Kidney (tissue), 14 donors: ENCODE results near the gene TSPAN3. TPM values are rescaled to one million over a fixed set of nuclear protein-coding genes. Genes with fewer than 3 reads are reported as not detected.
A peak's percentile ranks its signal among the peaks of the same experiment; 100 is the strongest.

Experiments
- DNase-seq, 5 donors: peaks; one replicate each; pipeline ENCODE4 v3.0.0-alpha.2; 2013 to 2020
- FAIRE-seq: peaks from 2 replicates; lab custom pipeline; 2012; peaks lifted over from hg19 to GRCh38; lab: Jason Lieb, UNC
- H3K27ac ChIP-seq, 2 donors: one replicate each; pipeline ENCODE4 v1.7.0; 2013; ENCODE audit warnings: low read depth in 2 of 2, low read length in 2 of 2, inconsistent platforms in 1 of 2
- H3K27me3 ChIP-seq: one replicate; pipeline ENCODE4 v1.7.1; 2013; ENCODE audit warnings: low read length, inconsistent platforms; ENCODE audit not compliant: control insufficient read depth, insufficient read depth
- H3K36me3 ChIP-seq, 3 donors: one replicate each; pipeline versions ENCODE4 v1.7.0 to v1.7.1; 2013; ENCODE audit warnings: low read length in 3 of 3, control low read depth in 1 of 3, inconsistent platforms in 1 of 3; ENCODE audit not compliant: insufficient read depth in 3 of 3, control insufficient read depth in 2 of 3
- H3K4me1 ChIP-seq, 3 donors: one replicate each; pipeline versions ENCODE4 v1.7.0 to v1.7.1; 2013; ENCODE audit warnings: low read length in 3 of 3, inconsistent platforms in 1 of 3, low read depth in 1 of 3; ENCODE audit not compliant: control insufficient read depth in 2 of 3, insufficient read depth in 2 of 3
- H3K4me3 ChIP-seq, 3 donors: one replicate each; pipeline versions ENCODE4 v1.7.0 to v1.8.1; 2013; ENCODE audit warnings: low read length in 3 of 3, control low read depth in 1 of 3, inconsistent platforms in 1 of 3
- H3K9ac ChIP-seq, 3 donors: one replicate each; pipeline versions ENCODE4 v1.7.0 to v1.7.1; 2013; ENCODE audit warnings: low read length in 3 of 3, control low read depth in 1 of 3, inconsistent platforms in 1 of 3
- H3K9me3 ChIP-seq, 3 donors: one replicate each; pipeline versions ENCODE4 v1.7.0 to v1.7.1; 2013; ENCODE audit warnings: low read length in 3 of 3, control low read depth in 1 of 3, inconsistent platforms in 1 of 3; ENCODE audit not compliant: control insufficient read depth in 2 of 3, insufficient read depth in 1 of 3
- CTCF ChIP-seq: IDR thresholded peaks from 3 replicates; pipeline ENCODE4 v1.5.1; 2012; ENCODE audit warnings: mild to moderate bottlenecking, moderate library complexity, borderline replicate concordance; ENCODE audit not compliant: insufficient read depth; ENCODE audit errors: extremely low read depth
- intact Hi-C: fragments of 100-400 bp; cut with DNase I; formaldehyde crosslinking; loops from one replicate; pipeline ENCODE4 v1.11.1; 2022
- polyA plus RNA-seq: library from polyadenylated mRNA; stranded (reverse); fragments of 350-450 nt; fragmentation: Illumina TruSeq; extraction: RNeasy Lipid Tissue Mini Kit (QIAGEN cat#74804); gene quantifications from one replicate; pipeline ENCODE4 v1.2.3, GENCODE V29; 2014; ENCODE audit warnings: low read depth, low replicate concordance; ENCODE audit not compliant: insufficient read depth
- total RNA-seq: library from RNA; stranded (reverse); fragmentation: NEBNext Ultra II Directional; extraction: Animal tissue kit (Norgen Biotek cat#: 25700); gene quantifications from one replicate; pipeline ENCODE4 v1.2.1, GENCODE V29; 2021
- donor health status: control.
- donor health status: control.
- donor health status: control.
- donor health status: control.
- donor health status: control.
- donor health status: DM: yes; HTN: yes; CAD: no.
- donor health status: Normal renal cell carcinoma (clear cell type).

Gene TSPAN3
- total and polyA plus RNA-seq, 2 donors from 2014 or later, result 245 to 273 TPM

GRCh38 chr15:77023576-77024272 is 47.2 kb downstream of the TSPAN3 start:
- Histone ChIP-seq H3K27me3 (no peaks in the 10 kb centered on the region), H3K9ac (no peak overlapping the region), H3K4me1 (peaks cover 0 to 5% (median 0%) of the 10 kb centered on the region in 3 donors), H3K27ac (no peak overlapping the region), H3K36me3 (no peaks in the 10 kb centered on the region), H3K9me3 (no peaks in the 10 kb centered on the region), H3K4me3 (no peak overlapping the region)
- no peak for FAIRE-seq
- DNase-seq, result peak in 1 of 5 donors; percentile 43
- intact Hi-C loops, result loop anchor here (5.0 kb wide), 1 partner anchor 519 kb away; no protein-coding TSS in a partner anchor
- TF ChIP-seq CTCF, result no peak

GRCh38 chr15:77022646-77023575 is 48.0 kb downstream of the TSPAN3 start:
- Histone ChIP-seq H3K27ac (no peak overlapping the region), H3K9ac (no peak overlapping the region), H3K27me3 (no peaks in the 10 kb centered on the region), H3K4me1 (no peaks in the 10 kb centered on the region), H3K36me3 (no peaks in the 10 kb centered on the region), H3K4me3 (no peak overlapping the region), H3K9me3 (no peaks in the 10 kb centered on the region)
- DNase-seq (peak in 1 of 5 donors; percentile 31), FAIRE-seq (no peak)
- TF ChIP-seq CTCF, result no peak
- intact Hi-C loops, result loop anchor here (5.0 kb wide), 1 partner anchor 519 kb away; no protein-coding TSS in a partner anchor

GRCh38 chr15:77021803-77022381 is 49.0 kb downstream of the TSPAN3 start:
- Histone ChIP-seq H3K4me3 (no peak overlapping the region), H3K9ac (no peak overlapping the region), H3K9me3 (no peaks in the 10 kb centered on the region), H3K27ac (no peak overlapping the region), H3K4me1 (no peaks in the 10 kb centered on the region), H3K36me3 (no peaks in the 10 kb centered on the region), H3K27me3 (no peaks in the 10 kb centered on the region)
- no peak for FAIRE-seq
- intact Hi-C loops, result loop anchor here (5.0 kb wide), 1 partner anchor 520 kb away; no protein-coding TSS in a partner anchor
- peak in 2 of 5 donors; percentile 25 to 79 for DNase-seq
- no peak for TF ChIP-seq CTCF
